Loucy (cell line): ENCODE data around the gene PPFIBP1.

Source experiments
- H2AFZ ChIP-seq: fragments of 200-600 bp; sonication (generic); 2 replicates; pipeline ENCODE4 v1.6.0; 2016; ENCODE audit warnings: antibody characterized with exemption, mild to moderate bottlenecking, low read length, moderate library complexity
- H3F3A ChIP-seq: fragments of 200-600 bp; 2 replicates; pipeline ENCODE4 v1.6.0; 2016; ENCODE audit warnings: antibody characterized with exemption, low read depth, mild to moderate bottlenecking
- H3K27me3 ChIP-seq: fragments of 200-600 bp; sonication (generic); 2 replicates; pipeline ENCODE4 v1.6.1; 2014; ENCODE audit warnings: low read length, mild to moderate bottlenecking; ENCODE audit not compliant: insufficient read depth, poor library complexity, severe bottlenecking
- H3K36me3 ChIP-seq: fragments of 200-600 bp; sonication (generic); 2 replicates; pipeline ENCODE4 v1.6.1; 2016; ENCODE audit warnings: low read length; ENCODE audit not compliant: insufficient read depth
- H3K4me1 ChIP-seq: fragments of 200-600 bp; sonication (generic); 2 replicates; pipeline ENCODE4 v1.5.1; 2014; ENCODE audit warnings: low read length, mild to moderate bottlenecking; ENCODE audit not compliant: insufficient read depth, poor library complexity, severe bottlenecking
- H3K4me2 ChIP-seq: fragments of 200-600 bp; sonication (generic); 2 replicates; pipeline ENCODE4 v1.6.0; 2014; ENCODE audit warnings: antibody characterized with exemption, low read length, low read depth, mild to moderate bottlenecking; ENCODE audit not compliant: poor library complexity, severe bottlenecking
- H3K4me3 ChIP-seq: fragments of 200-600 bp; sonication (generic); 2 replicates; pipeline ENCODE4 v1.5.1; 2014; ENCODE audit warnings: low read length, mild to moderate bottlenecking, mixed read lengths; ENCODE audit not compliant: poor library complexity, severe bottlenecking
- H3K79me2 ChIP-seq: fragments of 200-600 bp; sonication (generic); 2 replicates; pipeline ENCODE4 v1.6.1; 2014; ENCODE audit warnings: low read length; ENCODE audit not compliant: insufficient read depth
- H3K9ac ChIP-seq: fragments of 200-600 bp; sonication (generic); 2 replicates; pipeline ENCODE4 v1.6.0; 2014; ENCODE audit warnings: mild to moderate bottlenecking, low read depth, low read length, moderate library complexity; ENCODE audit not compliant: poor library complexity, severe bottlenecking
- H3K9me2 ChIP-seq: fragments of 200-600 bp; sonication (generic); replicated peaks from 2 replicates; pipeline ENCODE4 v1.6.1; 2016; ENCODE audit warnings: low read depth, low read length, mixed read lengths
- H3K9me3 ChIP-seq: fragments of 200-600 bp; sonication (generic); 2 replicates; pipeline ENCODE4 v1.6.1; 2014; ENCODE audit warnings: mild to moderate bottlenecking, antibody characterized with exemption, low read length, low read depth; ENCODE audit not compliant: insufficient read depth
- H4K20me1 ChIP-seq: fragments of 200-600 bp; sonication (generic); 2 replicates; pipeline ENCODE4 v1.6.0; 2014; ENCODE audit warnings: antibody characterized with exemption, low read length, mild to moderate bottlenecking; ENCODE audit not compliant: insufficient read depth, poor library complexity, severe bottlenecking
- EZH2phosphoT487 ChIP-seq: fragments of 200-600 bp; IDR thresholded peaks from 2 replicates; pipeline ENCODE4 v1.6.1; 2018; ENCODE audit warnings: antibody characterized with exemption, mild to moderate bottlenecking, moderate library complexity, borderline replicate concordance
- TF ChIP-seq, protein P1 (sequence below): fragments of 200-600 bp; sonication (generic); conservative IDR thresholded peaks from 2 replicates; pipeline ENCODE4 v1.5.1; 2014; ENCODE audit warnings: mild to moderate bottlenecking, antibody characterized with exemption, low read length

Gene PPFIBP1

DNA sequence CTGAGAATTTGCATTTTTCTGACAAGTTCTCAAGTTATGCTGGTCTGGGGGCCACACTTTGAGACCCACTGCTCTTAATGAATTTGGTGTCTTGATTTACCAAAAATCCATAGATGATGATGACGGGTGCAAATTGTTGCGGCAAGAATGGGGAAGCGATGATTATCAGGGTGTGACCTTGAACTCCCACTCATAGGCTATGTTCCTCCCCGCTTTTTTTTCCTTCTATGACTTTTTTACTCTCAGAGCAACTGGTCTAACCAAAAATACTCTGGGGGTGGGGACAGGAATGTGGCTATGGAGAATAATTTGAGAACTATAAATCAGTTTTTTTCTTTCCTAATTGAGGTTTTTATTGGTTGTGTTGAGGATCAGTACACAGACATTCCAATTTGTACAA is 83.6 kb downstream of the PPFIBP1 start:
- Histone ChIP-seq H3K9ac (no peak overlapping the region), H4K20me1 (no peaks in the 10 kb centered on the region), H3K27me3 (no peaks in the 10 kb centered on the region), H3K79me2 (no peaks in the 10 kb centered on the region), H3K9me2 (no peaks in the 10 kb centered on the region), H3K9me3 (peaks cover 4% of the 10 kb centered on the region; the same call in 1 of the 2 replicates), H3K4me2 (no peak overlapping the region), H3K4me3 (no peak overlapping the region), H3K36me3 (no peaks in the 10 kb centered on the region), H2AFZ (no peak overlapping the region), H3F3A (no peaks in the 10 kb centered on the region), H3K4me1 (no peaks in the 10 kb centered on the region)
- TF ChIP-seq, protein P1, sequence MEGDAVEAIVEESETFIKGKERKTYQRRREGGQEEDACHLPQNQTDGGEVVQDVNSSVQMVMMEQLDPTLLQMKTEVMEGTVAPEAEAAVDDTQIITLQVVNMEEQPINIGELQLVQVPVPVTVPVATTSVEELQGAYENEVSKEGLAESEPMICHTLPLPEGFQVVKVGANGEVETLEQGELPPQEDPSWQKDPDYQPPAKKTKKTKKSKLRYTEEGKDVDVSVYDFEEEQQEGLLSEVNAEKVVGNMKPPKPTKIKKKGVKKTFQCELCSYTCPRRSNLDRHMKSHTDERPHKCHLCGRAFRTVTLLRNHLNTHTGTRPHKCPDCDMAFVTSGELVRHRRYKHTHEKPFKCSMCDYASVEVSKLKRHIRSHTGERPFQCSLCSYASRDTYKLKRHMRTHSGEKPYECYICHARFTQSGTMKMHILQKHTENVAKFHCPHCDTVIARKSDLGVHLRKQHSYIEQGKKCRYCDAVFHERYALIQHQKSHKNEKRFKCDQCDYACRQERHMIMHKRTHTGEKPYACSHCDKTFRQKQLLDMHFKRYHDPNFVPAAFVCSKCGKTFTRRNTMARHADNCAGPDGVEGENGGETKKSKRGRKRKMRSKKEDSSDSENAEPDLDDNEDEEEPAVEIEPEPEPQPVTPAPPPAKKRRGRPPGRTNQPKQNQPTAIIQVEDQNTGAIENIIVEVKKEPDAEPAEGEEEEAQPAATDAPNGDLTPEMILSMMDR: no peak
- no peak for TF ChIP-seq EZH2phosphoT487

GRCh38 chr12:27608890-27609289 is 84.9 kb downstream of the PPFIBP1 start:
- Histone ChIP-seq H3F3A (no peaks in the 10 kb centered on the region), H3K4me1 (no peaks in the 10 kb centered on the region), H3K9me2 (no peaks in the 10 kb centered on the region), H3K4me2 (no peak overlapping the region), H3K36me3 (no peaks in the 10 kb centered on the region), H2AFZ (no peak overlapping the region), H3K4me3 (no peak overlapping the region), H3K27me3 (no peaks in the 10 kb centered on the region), H3K79me2 (no peaks in the 10 kb centered on the region), H3K9ac (no peak overlapping the region), H3K9me3 (peaks cover 4% of the 10 kb centered on the region; the same call in 1 of the 2 replicates), H4K20me1 (no peaks in the 10 kb centered on the region)
- TF ChIP-seq, protein P1: no peak
- no peak for TF ChIP-seq EZH2phosphoT487

DNA sequence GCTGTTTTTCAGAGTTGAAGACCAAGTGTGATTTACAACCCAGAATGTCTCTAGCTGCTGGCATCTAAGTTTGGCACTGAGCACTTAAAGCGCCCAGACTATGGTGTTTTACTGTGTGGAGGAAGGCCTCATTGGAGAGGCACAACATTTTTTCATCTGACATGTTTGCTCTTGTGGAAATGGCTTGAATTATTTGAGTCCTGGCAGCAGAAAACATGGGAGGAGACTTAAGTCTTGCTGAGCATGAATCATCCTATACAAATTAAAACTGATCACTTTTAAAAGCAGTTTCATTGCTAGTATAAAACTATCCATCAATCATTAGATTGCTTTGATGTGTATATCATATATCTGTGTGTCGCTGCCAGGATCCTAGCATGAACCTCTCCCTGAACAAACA is 86.4 kb downstream of the PPFIBP1 start:
- Histone ChIP-seq H3K27me3 (no peaks in the 10 kb centered on the region), H3K4me3 (no peak overlapping the region), H3K4me2 (no peak overlapping the region), H3K79me2 (no peaks in the 10 kb centered on the region), H3K9ac (no peak overlapping the region), H3K36me3 (no peaks in the 10 kb centered on the region), H3K9me3 (no peaks in the 10 kb centered on the region), H3F3A (no peaks in the 10 kb centered on the region), H3K4me1 (no peaks in the 10 kb centered on the region), H4K20me1 (no peaks in the 10 kb centered on the region), H3K9me2 (no peaks in the 10 kb centered on the region), H2AFZ (no peak overlapping the region)
- TF ChIP-seq EZH2phosphoT487: no peak
- TF ChIP-seq, protein P1: no peak
